Measurements from ENCODE around the gene WDR27.

The WDR27 gene

GRCh38 chr6:169575365-169575764 lies 126.5 kb downstream of the WDR27 start:
- DNase-seq (ENCODE audit: low read depth): no peak
- H3K4me3 ChIP-seq (ENCODE audit: low read depth, low read length): no peak overlapping the region
- TF ChIP-seq CTCF (IDR thresholded peaks at IDR 0.05; ENCODE audit: low read depth, low read length) (no peak), MYC (IDR thresholded peaks at IDR 0.05; ENCODE audit: low read depth, low read length) (no peak), MAX (IDR thresholded peaks at IDR 0.05; ENCODE audit: low read depth, low read length) (no peak), POLR2A (IDR thresholded peaks at IDR 0.05; ENCODE audit: extremely low read depth, insufficient read length) (no peak)

- no peak overlapping the region for H3K4me3 ChIP-seq (ENCODE audit: low read depth, low read length)
- TF ChIP-seq MAX (IDR thresholded peaks at IDR 0.05; ENCODE audit: low read depth, low read length) (no peak), MYC (IDR thresholded peaks at IDR 0.05; ENCODE audit: low read depth, low read length) (no peak), POLR2A (IDR thresholded peaks at IDR 0.05; ENCODE audit: extremely low read depth, insufficient read length) (no peak), CTCF (IDR thresholded peaks at IDR 0.05; ENCODE audit: low read depth, low read length) (no peak)
Measured at GRCh38 chr6:169574420-169574819, 127.4 kb downstream of the WDR27 start.

GRCh38 chr6:169573883-169574282 lies 127.9 kb downstream of the WDR27 start:
- no peak for DNase-seq (ENCODE audit: low read depth)
- TF ChIP-seq POLR2A (IDR thresholded peaks at IDR 0.05; ENCODE audit: extremely low read depth, insufficient read length) (no peak), MYC (IDR thresholded peaks at IDR 0.05; ENCODE audit: low read depth, low read length) (no peak)
- H3K4me3 ChIP-seq (ENCODE audit: low read depth, low read length): no peak overlapping the region

More at GRCh38 chr6:169574420-169574819, 127.4 kb downstream of the WDR27 start:
- no peak for DNase-seq (ENCODE audit: low read depth)

GRCh38 chr6:169571123-169571962 lies 130.5 kb downstream of the WDR27 start:
- DNase-seq (ENCODE audit: low read depth): no peak
- no peak for TF ChIP-seq MYC (IDR thresholded peaks at IDR 0.05; ENCODE audit: low read depth, low read length)
- no peak for TF ChIP-seq CTCF (IDR thresholded peaks at IDR 0.05; ENCODE audit: low read depth, low read length)
- no peak for TF ChIP-seq POLR2A (IDR thresholded peaks at IDR 0.05; ENCODE audit: extremely low read depth, insufficient read length)
- no peak for TF ChIP-seq MAX (IDR thresholded peaks at IDR 0.05; ENCODE audit: low read depth, low read length)
- no peak overlapping the region for H3K4me3 ChIP-seq (ENCODE audit: low read depth, low read length)

- H3K4me3 ChIP-seq (ENCODE audit: low read depth, low read length): no peak overlapping the region
- TF ChIP-seq POLR2A (IDR thresholded peaks at IDR 0.05; ENCODE audit: extremely low read depth, insufficient read length) (no peak), CTCF (IDR thresholded peaks at IDR 0.05; ENCODE audit: low read depth, low read length) (no peak), MAX (IDR thresholded peaks at IDR 0.05; ENCODE audit: low read depth, low read length) (no peak), MYC (IDR thresholded peaks at IDR 0.05; ENCODE audit: low read depth, low read length) (no peak)
Measured at GRCh38 chr6:169568314-169569087, 133.3 kb downstream of the WDR27 start.

GRCh38 chr6:169567819-169568218 lies 134.0 kb downstream of the WDR27 start:
- DNase-seq (ENCODE audit: low read depth): no peak
- no peak overlapping the region for H3K4me3 ChIP-seq (ENCODE audit: low read depth, low read length)
- TF ChIP-seq MAX (IDR thresholded peaks at IDR 0.05; ENCODE audit: low read depth, low read length) (no peak), CTCF (IDR thresholded peaks at IDR 0.05; ENCODE audit: low read depth, low read length) (no peak), POLR2A (IDR thresholded peaks at IDR 0.05; ENCODE audit: extremely low read depth, insufficient read length) (no peak), MYC (IDR thresholded peaks at IDR 0.05; ENCODE audit: low read depth, low read length) (no peak)

More at GRCh38 chr6:169568314-169569087, 133.3 kb downstream of the WDR27 start:
- DNase-seq (ENCODE audit: low read depth): no peak
